Naive thymus-derived CD8-positive, alpha-beta T cell (primary cell): ENCODE data around the gene TSEN2. TPM values are rescaled to one million over a fixed set of nuclear protein-coding genes. Genes with fewer than 3 reads are reported as not detected.
A peak's percentile ranks its signal among the peaks of the same experiment; 100 is the strongest.
"Not testable (repeated sequence)": the region's sequence is repeated elsewhere in the genome, so short reads cannot be mapped to it uniquely, and the experiment has no call there.

ENCODE experiments used
- ATAC-seq, 2 donors: fragments of 150-1000 bp; cut with Tn5 transposase in 1 of 2; sonication (Bioruptor Pico), chemical (Tn5 transposase) in 1 of 2; 1 replicate in 1 of 2; 2 replicates in 1 of 2; pipeline ENCODE4 v1.10.0; 2021; ENCODE audit warnings: mild to moderate bottlenecking in 2 of 2, moderate library complexity in 2 of 2
- POLR2A ChIA-PET: fragments of 350-600 bp; sonication (Branson Sonifier 250); formaldehyde crosslinking; loops from one replicate; lab custom pipeline; 2021; ENCODE audit warnings: antibody characterized with exemption; lab: Charles Lee
- DNase-seq, 10 donors: peaks; one replicate each; pipeline versions ENCODE4 v3.0.0 to v3.0.0-alpha.2; 2020 to 2022
- H3K27ac Mint-ChIP-seq, 10 donors: one replicate each; pipeline ENCODE4 v1.8.0; 2020 to 2022; ENCODE audit warnings: mild to moderate bottlenecking in 10 of 10, mixed read lengths in 10 of 10, moderate library complexity in 4 of 10, inconsistent platforms in 1 of 10
- H3K27me3 Mint-ChIP-seq, 5 donors: one replicate each; pipeline ENCODE4 v1.8.0; 2021 to 2022; ENCODE audit warnings: mixed read lengths in 5 of 5
- H3K36me3 Mint-ChIP-seq, 3 donors: one replicate each; pipeline ENCODE4 v1.8.0; 2020 to 2022; ENCODE audit warnings: mixed read lengths in 3 of 3, mild to moderate bottlenecking in 2 of 3, inconsistent platforms in 1 of 3
- H3K4me1 Mint-ChIP-seq, 4 donors: one replicate each; pipeline ENCODE4 v1.8.0; 2021 to 2022; ENCODE audit warnings: mixed read lengths in 4 of 4
- H3K4me3 Mint-ChIP-seq, 10 donors: one replicate each; pipeline ENCODE4 v1.8.0; 2020 to 2022; ENCODE audit warnings: mild to moderate bottlenecking in 10 of 10, mixed read lengths in 10 of 10, moderate library complexity in 6 of 10, inconsistent platforms in 1 of 10
- H3K9me3 Mint-ChIP-seq, 9 donors: one replicate each; pipeline ENCODE4 v1.8.0; 2020 to 2022; ENCODE audit warnings: mixed read lengths in 9 of 9, mild to moderate bottlenecking in 3 of 9, inconsistent platforms in 1 of 9, moderate library complexity in 1 of 9
- polyA plus RNA-seq, 3 donors: library from polyadenylated mRNA; unstranded; fragments of 300-500 nt; fragmentation: Illumina TruSeq; gene quantifications; one replicate each; pipeline ENCODE4 v1.2.3, GENCODE V29; 2021
- total RNA-seq, 8 experiments: library from RNA in 2 of 8; stranded (reverse) in 2 of 8; gene quantifications; one replicate each; pipeline ENCODE4 v1.2.3 and lab custom pipeline; 2021 to 2026

TSEN2 gene
- total and polyA plus RNA-seq, 5 experiments from 2014 or later: 11.9 to 26.9 (median 21.0) TPM

GRCh38 chr3:12521010-12521409, 36.7 kb downstream of the TSEN2 start:
- no peaks in the 10 kb centered on the region for H3K4me1 Mint-ChIP-seq
- peaks cover 0 to 76% (median 22%) of the 10 kb centered on the region in 3 donors for H3K36me3 Mint-ChIP-seq
- H3K4me3 Mint-ChIP-seq: no peak overlapping the region
- no peaks in the 10 kb centered on the region for H3K27me3 Mint-ChIP-seq
- DNase-seq (no peak), ATAC-seq (no peak)
- H3K9me3 Mint-ChIP-seq: no peaks in the 10 kb centered on the region
- H3K27ac Mint-ChIP-seq: no peak overlapping the region
- POLR2A ChIA-PET: no interaction called here

- peaks cover 0 to 78% (median 24%) of the 10 kb centered on the region in 3 donors for H3K36me3 Mint-ChIP-seq
- no peaks in the 10 kb centered on the region for H3K9me3 Mint-ChIP-seq
- POLR2A ChIA-PET: no interaction called here
- no peak for ATAC-seq
- no peaks in the 10 kb centered on the region for H3K4me1 Mint-ChIP-seq
- H3K4me3 Mint-ChIP-seq: no peak overlapping the region
- DNase-seq: no peak
- H3K27ac Mint-ChIP-seq: no peak overlapping the region
- H3K27me3 Mint-ChIP-seq: no peaks in the 10 kb centered on the region
Observed at GRCh38 chr3:12522721-12523120, 38.4 kb downstream of the TSEN2 start.

GRCh38 chr3:12527757-12528143, 43.5 kb downstream of the TSEN2 start:
- H3K27ac Mint-ChIP-seq: no peak overlapping the region
- H3K4me3 Mint-ChIP-seq: peak overlapping the region in 1 of 10 donors; percentile 32
- no peaks in the 10 kb centered on the region for H3K9me3 Mint-ChIP-seq
- H3K36me3 Mint-ChIP-seq: peaks cover 11 to 81% (median 15%) of the 10 kb centered on the region in 3 donors
- no peaks in the 10 kb centered on the region for H3K27me3 Mint-ChIP-seq
- POLR2A ChIA-PET: no interaction called here
- no peak for DNase-seq
- ATAC-seq: no peak
- no peaks in the 10 kb centered on the region for H3K4me1 Mint-ChIP-seq

- DNase-seq: no peak
- Mint-ChIP-seq H3K36me3 (peaks cover 11 to 52% (median 11%) of the 10 kb centered on the region in 3 donors), H3K9me3 (no peaks in the 10 kb centered on the region), H3K4me1 (no peaks in the 10 kb centered on the region), H3K27me3 (no peaks in the 10 kb centered on the region), H3K27ac (peak overlapping the region in 1 of 10 donors; percentile 40), H3K4me3 (no peak overlapping the region)
- POLR2A ChIA-PET: no interaction called here
- no peak for ATAC-seq
Observed at GRCh38 chr3:12532182-12532581, 47.9 kb downstream of the TSEN2 start.

GRCh38 chr3:12536423-12536822, 52.1 kb downstream of the TSEN2 start:
- ATAC-seq: no peak
- POLR2A ChIA-PET: no interaction called here
- no peak for DNase-seq
- H3K9me3 Mint-ChIP-seq: no peaks in the 10 kb centered on the region
- no peaks in the 10 kb centered on the region for H3K4me1 Mint-ChIP-seq
- H3K27ac Mint-ChIP-seq: no peak overlapping the region
- H3K4me3 Mint-ChIP-seq: no peak overlapping the region
- peaks cover 2 to 30% (median 7%) of the 10 kb centered on the region in 3 donors for H3K36me3 Mint-ChIP-seq
- H3K27me3 Mint-ChIP-seq: no peaks in the 10 kb centered on the region

GRCh38 chr3:12541625-12542024, 57.3 kb downstream of the TSEN2 start:
- Mint-ChIP-seq H3K4me1 (no peaks in the 10 kb centered on the region), H3K36me3 (peaks cover 0 to 8% (median 0%) of the 10 kb centered on the region in 3 donors), H3K27me3 (no peaks in the 10 kb centered on the region), H3K4me3 (no peak overlapping the region), H3K9me3 (no peaks in the 10 kb centered on the region), H3K27ac (peak overlapping the region in 3 of 10 donors; percentile 1 to 53 (median 8))
- POLR2A ChIA-PET: no interaction called here
- DNase-seq (no peak), ATAC-seq (peak in 1 of 2 donors; percentile 44)

- H3K27me3 Mint-ChIP-seq, H3K4me3 Mint-ChIP-seq, H3K9me3 Mint-ChIP-seq, H3K36me3 Mint-ChIP-seq, H3K27ac Mint-ChIP-seq, DNase-seq, ATAC-seq, H3K4me1 Mint-ChIP-seq: not testable (repeated sequence)
- POLR2A ChIA-PET: interaction anchor here (1.2 kb wide), 1 partner anchor 697 kb away, joined by 4 read pairs; the partner anchor contains the start of gene TAMM41
Observed at GRCh38 chr3:12543497-12543896, 59.2 kb downstream of the TSEN2 start.

GRCh38 chr3:12544652-12545472, 60.6 kb downstream of the TSEN2 start:
- H3K9me3 Mint-ChIP-seq: no peaks in the 10 kb centered on the region
- no peak for ATAC-seq
- no peak overlapping the region for H3K27ac Mint-ChIP-seq
- peaks cover 0 to 4% (median 0%) of the 10 kb centered on the region in 3 donors for H3K36me3 Mint-ChIP-seq
- no peak for DNase-seq
- no peaks in the 10 kb centered on the region for H3K4me1 Mint-ChIP-seq
- no peaks in the 10 kb centered on the region for H3K27me3 Mint-ChIP-seq
- H3K4me3 Mint-ChIP-seq: no peak overlapping the region
- POLR2A ChIA-PET: interaction anchor here (0.6 to 1.8 kb wide), 3 partner anchors 11 to 698 kb away, joined by 3 to 5 read pairs (median 4); partner anchors contain the start of genes MKRN2 and TAMM41

GRCh38 chr3:12545473-12545791, 61.2 kb downstream of the TSEN2 start, which contains the start of gene MKRN2OS:
TSS of gene MKRN2OS (minus strand) at chr3:12545499. CDS start at chr3:12545464, 35 bp downstream.
- Mint-ChIP-seq H3K9me3 (no peaks in the 10 kb centered on the region), H3K4me3 (no peak within 1 kb of the TSS), H3K4me1 (no peaks in the 10 kb centered on the region), H3K27ac (peak within 1 kb of the TSS in 1 of 10 donors; percentile 31), H3K27me3 (peaks cover 0 to 2% (median 0%) of the 10 kb centered on the region in 5 donors), H3K36me3 (no peaks in the 10 kb centered on the region)
- no peak for DNase-seq
- ATAC-seq: no peak
- POLR2A ChIA-PET: interaction anchor here (1.8 kb wide), 1 partner anchor 11 kb away, joined by 5 read pairs; the partner anchor contains the start of gene MKRN2

GRCh38 chr3:12549971-12550760, 65.9 kb downstream of the TSEN2 start:
- H3K9me3 Mint-ChIP-seq: no peaks in the 10 kb centered on the region
- no peak for DNase-seq
- H3K4me3 Mint-ChIP-seq: no peak overlapping the region
- H3K36me3 Mint-ChIP-seq: no peaks in the 10 kb centered on the region
- peaks cover 0 to 18% (median 16%) of the 10 kb centered on the region in 5 donors for H3K27me3 Mint-ChIP-seq
- POLR2A ChIA-PET: no interaction called here
- H3K27ac Mint-ChIP-seq: no peak overlapping the region
- peaks cover 6 to 10% (median 8%) of the 10 kb centered on the region in 4 donors for H3K4me1 Mint-ChIP-seq
- no peak for ATAC-seq

- DNase-seq (peak in 3 of 10 donors; percentile 12 to 29 (median 15)), ATAC-seq (no peak)
- Mint-ChIP-seq H3K36me3 (no peaks in the 10 kb centered on the region), H3K27me3 (peaks cover 0 to 26% (median 24%) of the 10 kb centered on the region in 5 donors), H3K4me1 (peaks cover 22 to 42% (median 34%) of the 10 kb centered on the region in 4 donors), H3K4me3 (peak overlapping the region; percentile 78 to 90 (median 85)), H3K27ac (peak overlapping the region in 2 of 10 donors; percentile 27 to 63), H3K9me3 (no peaks in the 10 kb centered on the region)
- POLR2A ChIA-PET: interaction anchor here (1.8 kb wide), 1 partner anchor 110 kb away, joined by 5 read pairs; the partner anchor contains the start of gene RAF1
Observed at GRCh38 chr3:12553921-12554391, 69.7 kb downstream of the TSEN2 start.

GRCh38 chr3:12556314-12556689, 72.0 kb downstream of the TSEN2 start:
- peak overlapping the region; percentile 88 to 98 (median 96) for H3K4me3 Mint-ChIP-seq
- H3K27me3 Mint-ChIP-seq: peaks cover 0 to 26% (median 22%) of the 10 kb centered on the region in 5 donors
- ATAC-seq (no peak), DNase-seq (peak in 3 of 10 donors; percentile 9 to 25 (median 14))
- H3K36me3 Mint-ChIP-seq: no peaks in the 10 kb centered on the region
- H3K27ac Mint-ChIP-seq: peak overlapping the region; percentile 85 to 95 (median 91)
- H3K9me3 Mint-ChIP-seq: no peaks in the 10 kb centered on the region
- POLR2A ChIA-PET: interaction anchor here (0.8 to 1.6 kb wide), 4 partner anchors 11 to 108 kb away, joined by 4 to 7 read pairs (median 6); partner anchors contain the start of genes MKRN2OS, RAF1 and TSEN2
- H3K4me1 Mint-ChIP-seq: peaks cover 36 to 66% (median 57%) of the 10 kb centered on the region in 4 donors
